ENCODE measurements around the gene GFY.

- TF ChIP-seq HOXA7 (CRISPR knock-in tag; IDR thresholded peaks at IDR 0.05; ENCODE audit: borderline replicate concordance) (no peak), ZNF2 (tag by site-specific recombination; IDR thresholded peaks at IDR 0.05) (no peak), CTCF (tag by site-specific recombination; IDR thresholded peaks at IDR 0.05) (no peak), ZNF704 (tag by site-specific recombination; IDR thresholded peaks at IDR 0.05) (no peak), ZNF18 (tag by site-specific recombination; IDR thresholded peaks at IDR 0.05) (no peak)
These were observed 11.8 kb upstream of the GFY start for GRCh38 chr19:49413348-49413747.
